ENCODE results near the gene EPHB6.

- TF ChIP-seq CTCF (IDR thresholded peaks at IDR 0.05) (no peak), POLR2A (IDR thresholded peaks at IDR 0.05) (no peak), POLR2AphosphoS5 (IDR thresholded peaks at IDR 0.05) (no peak)
These were observed 15.3 kb downstream of the EPHB6 start for GRCh38 chr7:142870147-142870559.

Measured in upper lobe of left lung (tissue), 4 donors.